HUES6 (cell line): ENCODE measurements around the gene ALKBH2.

ENCODE experiments used
- H3K27ac ChIP-seq: 2 replicates; pipeline ENCODE4 v1.7.0; 2013; ENCODE audit warnings: low read depth, mild to moderate bottlenecking, low read length, inconsistent platforms
- H3K27me3 ChIP-seq: 2 replicates; pipeline ENCODE4 v1.6.1; 2013; ENCODE audit warnings: low read length; ENCODE audit not compliant: control insufficient read depth, insufficient read depth
- H3K36me3 ChIP-seq: 2 replicates; pipeline ENCODE4 v1.6.1; 2013; ENCODE audit warnings: low read length; ENCODE audit not compliant: control insufficient read depth, insufficient read depth
- H3K4me1 ChIP-seq: 2 replicates; pipeline ENCODE4 v1.6.1; 2013; ENCODE audit warnings: low read length; ENCODE audit not compliant: control insufficient read depth, insufficient read depth
- H3K4me3 ChIP-seq: 2 replicates; pipeline ENCODE4 v1.5.1; 2013; ENCODE audit warnings: low read depth, low read length
- H3K9ac ChIP-seq: one replicate; pipeline ENCODE4 v1.6.1; 2013; ENCODE audit warnings: mild to moderate bottlenecking, low read length
- H3K9me3 ChIP-seq: 2 replicates; pipeline ENCODE4 v1.6.1; 2013; ENCODE audit warnings: low read depth, low read length; ENCODE audit not compliant: control insufficient read depth, insufficient read depth

ALKBH2 gene

GRCh38 chr12:109097435-109098182, 4.3 kb upstream of the ALKBH2 start, which contains the start of gene UNG:
UNG (plus strand) TSS chr12:109097597; CDS start chr12:109097680, 83 bp downstream.
- peaks cover 41% of the 10 kb centered on the region for H3K36me3 ChIP-seq
- no peaks in the 10 kb centered on the region; the same call in 1 of the 2 replicates for H3K27me3 ChIP-seq
- no peaks in the 10 kb centered on the region for H3K9me3 ChIP-seq
- peak within 1 kb of the TSS; percentile 76 for H3K4me3 ChIP-seq
- peak within 1 kb of the TSS; percentile 95 for H3K9ac ChIP-seq
- peaks cover 7% of the 10 kb centered on the region for H3K4me1 ChIP-seq
- H3K27ac ChIP-seq, result peak within 1 kb of the TSS; percentile 98

- H3K9me3 ChIP-seq, result no peaks in the 10 kb centered on the region
- H3K27me3 ChIP-seq, result no peaks in the 10 kb centered on the region; the same call in 1 of the 2 replicates
- peaks cover 11% of the 10 kb centered on the region for H3K4me1 ChIP-seq
- peak overlapping the region; percentile 95 for H3K9ac ChIP-seq
- peaks cover 36% of the 10 kb centered on the region for H3K36me3 ChIP-seq
- H3K4me3 ChIP-seq, result peak overlapping the region; percentile 76
- H3K27ac ChIP-seq, result no peak overlapping the region
These were observed 3.8 kb upstream of the ALKBH2 start for GRCh38 chr12:109097140-109097434.

- H3K9me3 ChIP-seq, result no peaks in the 10 kb centered on the region
- H3K4me3 ChIP-seq, result peak overlapping the region; percentile 56
- H3K9ac ChIP-seq, result no peak overlapping the region
- no peak overlapping the region for H3K27ac ChIP-seq
- peaks cover 34% of the 10 kb centered on the region for H3K36me3 ChIP-seq
- no peaks in the 10 kb centered on the region; the same call in 1 of the 2 replicates for H3K27me3 ChIP-seq
- peaks cover 11% of the 10 kb centered on the region for H3K4me1 ChIP-seq
These were observed 713 bp downstream of the ALKBH2 start for GRCh38 chr12:109092497-109093021.

- Histone ChIP-seq H3K4me1 (peaks cover 11% of the 10 kb centered on the region), H3K4me3 (no peak overlapping the region), H3K27ac (no peak overlapping the region), H3K9ac (no peak overlapping the region), H3K36me3 (peaks cover 50% of the 10 kb centered on the region), H3K9me3 (no peaks in the 10 kb centered on the region), H3K27me3 (no peaks in the 10 kb centered on the region; the same call in 1 of the 2 replicates)
These were observed 3.6 kb downstream of the ALKBH2 start for GRCh38 chr12:109089683-109090082.

- Histone ChIP-seq H3K4me1 (peaks cover 11% of the 10 kb centered on the region), H3K27me3 (no peaks in the 10 kb centered on the region; the same call in 1 of the 2 replicates), H3K36me3 (peaks cover 50% of the 10 kb centered on the region)
These were observed 4.5 kb downstream of the ALKBH2 start for GRCh38 chr12:109088818-109089217.

GRCh38 chr12:109087250-109087649, 6.0 kb downstream of the ALKBH2 start:
- Histone ChIP-seq H3K9ac (no peak overlapping the region), H3K27ac (no peak overlapping the region), H3K4me1 (peaks cover under 1% of the 10 kb centered on the region; the same call in 1 of the 2 replicates), H3K4me3 (no peak overlapping the region), H3K36me3 (peaks cover 57% of the 10 kb centered on the region), H3K9me3 (no peaks in the 10 kb centered on the region), H3K27me3 (no peaks in the 10 kb centered on the region)

More at GRCh38 chr12:109088818-109089217, 4.5 kb downstream of the ALKBH2 start:
- H3K27ac ChIP-seq, result no peak overlapping the region
- H3K9me3 ChIP-seq, result no peaks in the 10 kb centered on the region
- H3K9ac ChIP-seq, result no peak overlapping the region
- no peak overlapping the region for H3K4me3 ChIP-seq

GRCh38 chr12:109085590-109085989, 7.7 kb downstream of the ALKBH2 start:
- no peak overlapping the region for H3K27ac ChIP-seq
- H3K27me3 ChIP-seq, result no peaks in the 10 kb centered on the region
- peaks cover 61% of the 10 kb centered on the region for H3K36me3 ChIP-seq
- H3K4me3 ChIP-seq, result no peak overlapping the region
- no peaks in the 10 kb centered on the region for H3K4me1 ChIP-seq
- H3K9ac ChIP-seq, result no peak overlapping the region
- H3K9me3 ChIP-seq, result no peaks in the 10 kb centered on the region

GRCh38 chr12:109084425-109084824, 8.8 kb downstream of the ALKBH2 start:
- Histone ChIP-seq H3K9ac (no peak overlapping the region), H3K27me3 (no peaks in the 10 kb centered on the region), H3K9me3 (no peaks in the 10 kb centered on the region), H3K4me3 (no peak overlapping the region), H3K4me1 (no peaks in the 10 kb centered on the region), H3K27ac (no peak overlapping the region), H3K36me3 (peaks cover 51% of the 10 kb centered on the region)

GRCh38 chr12:109082751-109083150, 10.5 kb downstream of the ALKBH2 start:
- Histone ChIP-seq H3K27ac (no peak overlapping the region), H3K36me3 (peaks cover 35% of the 10 kb centered on the region), H3K9me3 (no peaks in the 10 kb centered on the region), H3K4me3 (no peak overlapping the region), H3K9ac (no peak overlapping the region), H3K4me1 (no peaks in the 10 kb centered on the region), H3K27me3 (no peaks in the 10 kb centered on the region)

GRCh38 chr12:109074866-109075265, 18.4 kb downstream of the ALKBH2 start:
- Histone ChIP-seq H3K9me3 (no peaks in the 10 kb centered on the region), H3K27ac (no peak overlapping the region), H3K36me3 (peaks cover 16% of the 10 kb centered on the region), H3K27me3 (no peaks in the 10 kb centered on the region), H3K9ac (no peak overlapping the region), H3K4me1 (peaks cover 6% of the 10 kb centered on the region; the same call in 1 of the 2 replicates), H3K4me3 (no peak overlapping the region)
